NCI-H2081 treated with DMSO at 0.1 percent for 48 hours (cell line): Measurements from ENCODE around the gene MAST4.

Source experiments
- DNase-seq: peaks from one replicate; lab custom pipeline; 2025; lab: John Stamatoyannopoulos, UW

Gene MAST4

DNA sequence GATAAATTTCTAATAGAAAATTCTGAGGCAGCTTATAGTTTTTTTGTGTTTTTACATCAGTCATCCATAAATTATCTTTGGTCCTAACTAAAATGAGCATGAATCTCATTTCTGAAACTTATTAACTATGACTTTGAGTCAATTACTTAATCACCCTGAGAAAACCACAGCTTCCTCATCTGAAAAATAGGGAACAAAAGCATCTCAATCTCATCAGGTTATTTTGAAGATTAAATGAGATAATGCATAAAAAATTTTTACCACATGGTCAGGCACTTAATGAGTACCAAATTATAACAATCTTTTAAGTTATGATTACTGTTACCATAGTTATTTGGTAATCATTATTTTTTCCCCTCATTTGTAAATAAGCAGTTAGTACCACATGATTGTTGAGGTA is 279.1 kb downstream of the MAST4 start:
- DNase-seq: no peak

GRCh38 chr5:66876266-66876807 is 280.1 kb downstream of the MAST4 start:
- DNase-seq: no peak

DNA sequence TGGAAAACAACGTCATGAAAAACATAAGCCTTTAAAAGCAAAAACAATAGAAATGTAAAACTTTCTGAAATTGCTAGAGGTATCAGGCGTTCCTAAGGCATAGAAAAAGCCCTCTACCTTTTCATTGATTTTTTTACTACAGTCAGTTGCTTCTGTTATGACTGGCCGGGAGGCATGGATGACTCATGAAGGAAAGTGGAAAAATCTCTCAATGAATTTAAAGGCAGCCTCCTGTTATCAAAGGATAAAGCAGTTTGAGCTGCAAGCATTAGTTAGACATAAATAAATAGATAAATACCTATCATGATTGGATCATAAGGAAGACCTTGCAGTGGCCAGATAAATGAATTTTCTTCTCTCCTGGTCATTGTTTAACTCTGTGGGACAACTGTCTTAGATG is 281.6 kb downstream of the MAST4 start:
- no peak for DNase-seq

GRCh38 chr5:66880401-66880800 is 284.2 kb downstream of the MAST4 start:
- no peak for DNase-seq

DNA sequence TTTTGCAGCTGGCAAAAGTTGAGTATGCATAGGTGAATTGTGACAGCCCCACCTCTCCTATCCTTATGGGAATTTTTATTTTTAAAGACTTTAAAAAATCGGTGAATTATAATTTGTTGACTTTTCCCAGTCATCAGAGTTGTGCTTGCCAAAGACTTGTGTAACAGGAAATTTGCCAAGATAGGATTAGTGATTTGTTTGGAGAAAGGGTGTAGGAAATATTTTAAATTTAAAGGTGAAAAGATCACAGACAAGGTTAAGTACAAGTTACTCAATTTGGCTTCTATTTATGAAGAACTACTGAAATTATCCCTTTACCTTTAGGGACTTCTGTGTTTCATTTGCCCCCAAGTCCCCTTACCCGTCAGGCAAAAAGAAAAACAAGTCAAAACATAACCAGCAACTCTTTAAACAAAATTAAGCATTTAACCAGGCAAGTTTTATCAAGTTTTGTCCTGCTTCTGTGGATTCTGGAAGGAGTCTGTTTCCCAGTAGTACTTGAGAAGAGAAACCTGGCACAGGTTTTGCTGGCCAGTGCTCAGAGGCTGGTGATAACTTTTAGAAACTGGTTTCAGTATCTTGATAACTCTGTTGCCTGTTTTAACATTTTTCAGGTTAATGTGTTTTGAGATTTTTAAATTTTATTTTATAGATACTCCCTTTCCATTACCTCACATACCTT is 285.4 kb downstream of the MAST4 start:
- DNase-seq: no peak

DNA sequence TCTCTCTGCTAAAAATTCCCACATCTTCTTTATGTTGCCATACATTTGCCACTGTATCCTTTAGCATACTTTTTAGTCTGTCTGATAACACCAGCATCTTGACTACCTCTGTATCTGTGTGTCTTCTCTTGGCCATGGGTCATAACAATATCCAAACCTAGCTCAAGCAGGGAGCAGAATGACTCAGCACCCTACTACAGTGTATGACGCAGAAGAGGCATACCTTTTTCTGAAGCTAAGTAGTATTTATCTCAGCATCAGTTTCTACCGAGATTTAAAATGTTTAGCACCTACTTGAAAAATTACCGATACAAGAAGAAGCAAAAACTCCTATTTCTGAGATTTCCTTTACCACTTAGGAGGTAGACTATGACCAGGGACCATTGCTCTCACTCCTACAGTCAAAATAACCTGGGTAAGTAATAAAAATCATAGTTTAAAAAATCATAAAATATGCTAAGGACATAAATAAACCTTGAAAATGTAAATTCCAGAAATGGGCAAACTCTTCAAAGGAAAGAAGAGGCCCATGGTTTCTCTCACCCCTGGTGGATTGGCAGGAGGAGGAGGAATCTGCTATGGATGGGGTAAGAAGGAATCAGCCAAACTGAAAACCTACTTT is 286.5 kb downstream of the MAST4 start:
- DNase-seq: no peak

DNA sequence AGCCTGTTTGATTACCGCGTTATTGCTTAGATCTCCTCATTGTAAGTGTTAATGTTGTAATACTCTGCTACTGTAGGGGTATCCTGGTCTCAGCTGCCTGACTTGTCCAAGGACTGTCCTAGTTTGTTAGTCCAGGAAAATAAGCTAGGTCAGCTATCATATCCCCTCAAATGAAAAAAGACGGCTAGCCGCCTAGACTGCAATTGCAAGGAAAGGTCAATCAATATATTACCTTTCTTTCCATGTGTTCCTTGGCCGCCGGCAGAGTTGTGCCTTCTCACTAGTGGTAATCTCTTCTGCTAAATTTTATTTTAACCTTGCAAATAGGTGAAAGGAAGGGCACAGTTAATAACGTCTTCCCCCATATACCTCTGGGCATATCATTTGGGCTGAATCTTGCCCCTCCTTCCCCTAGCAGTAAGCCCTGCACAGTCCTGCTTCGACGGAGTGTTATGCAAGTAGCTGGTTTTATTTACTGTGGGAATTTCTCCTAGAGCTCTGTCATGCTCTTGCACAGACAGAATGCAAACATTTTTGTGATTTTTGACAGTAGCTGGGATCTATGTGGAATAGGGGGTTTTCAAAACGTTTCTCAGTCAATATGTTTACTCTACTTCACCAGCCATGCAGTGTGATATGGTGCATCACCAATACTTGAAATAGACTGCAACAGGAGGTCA is 288.5 kb downstream of the MAST4 start:
- no peak for DNase-seq

DNA sequence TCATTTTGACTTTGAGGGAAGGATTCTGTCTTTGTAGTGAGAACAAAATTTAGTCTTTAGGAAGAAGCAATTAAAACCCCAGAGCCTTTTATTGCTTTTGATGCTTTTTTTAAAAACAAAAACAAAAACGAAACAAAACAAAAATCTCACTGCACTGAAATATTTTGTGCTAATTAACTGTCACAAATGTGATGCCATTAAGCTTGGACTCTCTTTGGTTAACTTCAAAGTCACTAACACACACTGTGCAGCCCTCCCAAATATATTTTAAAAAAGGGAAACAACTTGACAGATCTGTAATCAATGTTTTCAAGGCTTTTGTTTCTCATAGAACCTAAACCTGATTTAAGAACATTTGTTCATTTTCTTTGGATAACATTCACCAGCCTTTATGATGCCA is 290.7 kb downstream of the MAST4 start:
- no peak for DNase-seq

DNA sequence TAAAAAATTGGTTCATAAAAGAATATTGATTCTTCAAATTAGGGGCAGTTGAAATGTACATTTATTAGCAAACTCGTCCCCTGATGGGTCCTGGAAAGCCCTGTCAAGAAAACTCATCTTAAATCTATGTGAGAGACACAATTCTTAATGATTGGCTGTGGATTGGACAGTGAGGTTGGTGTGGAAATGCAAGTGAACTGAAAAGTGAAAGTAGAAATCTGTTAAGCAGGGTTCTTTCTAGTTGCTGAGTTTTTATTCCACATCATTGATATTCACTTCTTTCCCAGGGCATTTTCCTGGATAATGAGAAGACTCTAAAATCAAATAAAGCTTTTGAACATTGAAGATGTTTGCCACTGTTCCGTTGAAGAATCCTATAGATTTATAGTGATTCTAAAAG is 292.4 kb downstream of the MAST4 start:
- DNase-seq: no peak

DNA sequence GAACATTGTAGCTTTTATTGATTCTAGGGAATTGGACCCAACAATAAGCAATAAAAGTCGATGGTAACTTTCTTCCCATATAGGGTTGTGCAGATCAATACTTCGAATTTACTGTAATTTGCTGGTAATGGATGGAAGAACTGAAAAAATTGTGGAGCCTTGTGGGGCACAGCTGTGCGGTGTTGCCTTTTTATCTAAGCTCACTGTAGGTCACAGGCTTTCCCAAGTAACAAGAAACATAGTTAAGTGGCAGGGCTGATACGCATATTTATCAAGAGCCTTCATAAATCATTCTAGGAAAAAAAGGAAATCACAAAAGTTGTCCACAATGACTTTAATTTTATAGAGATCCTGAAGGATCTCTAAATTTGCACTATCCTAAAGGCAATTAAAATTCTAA is 292.9 kb downstream of the MAST4 start:
- no peak for DNase-seq

DNA sequence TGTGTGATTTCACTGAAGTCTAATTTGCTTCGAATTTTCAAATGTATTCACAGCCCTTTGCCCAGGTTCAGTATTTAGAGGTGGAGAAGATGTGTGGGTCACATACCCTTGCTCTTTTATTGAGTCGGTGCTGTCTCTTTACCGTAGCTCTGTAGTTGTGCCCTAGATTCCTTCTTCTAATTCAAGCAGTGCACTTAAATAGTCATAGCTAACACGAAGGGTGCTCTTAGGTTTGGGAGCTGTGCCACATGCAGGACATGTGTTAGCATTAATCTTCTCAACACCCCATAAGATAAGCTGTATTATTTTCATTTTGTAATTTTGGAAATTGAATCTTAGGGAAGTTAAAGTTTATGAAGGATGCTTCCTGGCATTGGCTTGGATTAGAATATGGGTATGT is 293.3 kb downstream of the MAST4 start:
- DNase-seq: no peak

DNA sequence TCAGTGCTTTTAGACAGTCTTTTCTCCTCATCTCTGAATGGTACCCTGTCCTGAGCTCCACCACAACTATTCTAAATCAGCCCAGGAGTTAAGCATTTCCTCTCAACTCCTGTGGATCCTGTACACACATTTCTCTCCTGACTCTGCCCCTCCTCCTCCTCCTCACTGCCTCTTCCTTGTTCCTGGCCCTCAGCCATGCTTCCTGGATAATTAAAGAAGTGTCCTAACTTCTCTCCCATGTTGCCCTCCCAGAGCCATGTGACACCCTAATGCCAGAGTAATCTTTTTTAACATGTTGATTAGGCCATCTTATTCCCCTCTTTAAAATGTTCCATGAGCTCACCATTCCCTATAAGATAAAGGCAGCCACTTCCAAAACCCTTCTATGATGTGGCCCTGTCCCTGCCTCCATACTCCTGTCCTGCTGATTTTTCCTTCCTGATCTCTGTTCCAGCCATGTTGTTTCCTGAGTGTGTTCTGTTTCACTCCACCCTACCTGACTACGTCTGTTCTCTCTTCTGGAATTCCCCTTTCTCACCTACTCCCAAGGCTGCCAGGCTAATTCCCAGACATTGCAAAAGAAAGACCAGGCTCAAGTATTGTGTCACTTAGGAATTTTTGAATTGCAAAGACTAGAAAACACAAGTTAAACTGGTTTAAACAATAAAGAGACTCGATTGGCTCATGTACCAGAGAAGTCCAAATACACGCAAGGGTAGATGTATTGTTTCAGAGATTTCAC is 295.2 kb downstream of the MAST4 start:
- DNase-seq: no peak

DNA sequence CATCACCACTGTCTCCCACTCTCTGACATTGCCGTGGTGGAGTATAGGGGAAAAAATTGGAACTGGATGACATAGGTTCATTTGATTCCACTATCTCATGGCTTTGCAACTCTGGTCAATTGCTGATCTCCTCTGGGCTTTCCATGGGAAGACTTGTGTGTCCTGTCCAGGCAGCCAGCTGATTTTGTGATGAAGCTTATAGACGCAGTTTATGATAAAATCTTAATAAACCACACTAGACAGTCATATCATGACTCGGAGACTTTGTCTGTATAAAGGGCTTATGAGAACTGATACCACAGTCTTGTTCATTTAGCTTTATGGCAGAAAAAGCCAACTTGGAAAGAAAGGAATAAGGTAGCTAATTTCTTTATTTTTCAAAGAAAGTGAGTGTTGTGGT is 296.5 kb downstream of the MAST4 start:
- DNase-seq: no peak

DNA sequence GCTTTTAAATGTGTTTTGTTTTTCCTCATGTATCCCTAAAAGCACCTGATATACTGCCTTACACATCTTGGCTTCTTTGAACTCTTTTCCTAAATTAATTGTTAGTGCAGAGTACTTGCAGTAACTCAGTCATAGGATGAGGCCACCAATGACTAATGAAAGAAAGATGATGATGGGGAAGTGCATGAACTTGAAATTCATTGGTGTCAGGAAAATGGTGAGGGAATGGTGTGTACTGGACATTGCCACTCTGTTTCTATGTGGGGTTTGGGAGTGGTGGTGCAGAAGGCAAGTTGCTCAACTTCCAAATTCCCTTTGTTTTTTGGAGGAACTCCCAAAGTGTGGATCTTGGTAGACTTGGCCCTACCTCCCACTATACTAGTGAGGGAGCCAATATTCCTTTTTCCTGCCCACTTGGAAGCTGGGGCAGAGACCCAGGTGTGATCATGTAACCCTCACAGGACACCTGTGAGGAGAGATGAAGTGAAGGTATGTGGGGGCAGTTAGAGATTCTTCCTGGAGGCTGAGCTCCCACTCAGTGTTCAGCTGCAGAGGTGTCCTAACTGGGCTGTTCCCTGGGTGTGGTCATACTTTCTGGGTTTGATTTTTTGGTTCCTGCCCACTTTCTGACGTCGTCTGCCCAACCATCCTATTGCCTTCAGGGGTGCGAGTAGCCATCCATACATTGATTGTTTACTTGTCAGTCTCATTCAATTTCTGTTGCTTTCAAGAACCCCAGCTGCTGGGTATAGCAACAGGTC is 298.5 kb downstream of the MAST4 start:
- DNase-seq: no peak

DNA sequence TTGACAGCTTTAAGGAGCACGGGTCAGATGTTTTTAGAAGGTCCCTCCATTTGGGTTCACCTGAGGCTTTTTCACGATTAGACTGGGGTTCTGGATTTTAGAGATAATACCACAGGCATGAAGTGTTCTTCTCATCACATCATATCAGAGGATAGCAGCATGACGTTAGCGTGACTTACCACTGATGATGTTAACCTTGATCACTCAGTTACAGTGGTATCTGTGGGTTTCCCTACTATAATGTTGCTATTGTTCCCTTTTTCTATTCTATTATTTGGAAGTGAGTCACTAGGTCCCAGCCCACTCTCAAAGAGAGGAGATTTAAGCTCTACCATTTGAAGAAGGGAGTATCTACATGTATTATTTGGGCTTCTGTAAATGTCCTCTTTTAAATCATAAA is 300.0 kb downstream of the MAST4 start:
- no peak for DNase-seq

DNA sequence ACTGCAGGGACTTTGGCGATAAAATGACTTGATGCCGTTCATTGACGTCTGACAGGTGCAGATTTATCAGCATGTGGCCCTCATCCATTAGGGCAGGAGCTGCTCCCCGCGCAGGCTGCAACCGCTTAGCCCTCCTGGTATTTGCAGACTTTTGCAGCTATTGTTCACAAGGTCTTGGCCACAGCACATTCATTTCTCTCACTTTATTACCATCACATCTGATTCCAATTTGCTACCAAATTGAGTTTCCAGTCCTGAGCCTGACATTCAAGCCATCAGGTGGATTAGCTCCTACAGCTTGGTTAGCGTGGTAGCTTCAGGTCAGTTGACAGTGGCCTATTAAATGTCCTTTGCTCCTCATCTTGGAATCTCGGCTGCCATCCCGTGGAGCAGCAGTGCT is 301.2 kb downstream of the MAST4 start:
- no peak for DNase-seq

GRCh38 chr5:66898241-66898995 is 302.2 kb downstream of the MAST4 start:
- DNase-seq: no peak

GRCh38 chr5:66903218-66903617 is 307.0 kb downstream of the MAST4 start:
- no peak for DNase-seq

- no peak for DNase-seq
Measured at GRCh38 chr5:66903709-66904108, 307.5 kb downstream of the MAST4 start.

- DNase-seq: no peak
Measured at GRCh38 chr5:66904189-66904588, 308.0 kb downstream of the MAST4 start.

DNA sequence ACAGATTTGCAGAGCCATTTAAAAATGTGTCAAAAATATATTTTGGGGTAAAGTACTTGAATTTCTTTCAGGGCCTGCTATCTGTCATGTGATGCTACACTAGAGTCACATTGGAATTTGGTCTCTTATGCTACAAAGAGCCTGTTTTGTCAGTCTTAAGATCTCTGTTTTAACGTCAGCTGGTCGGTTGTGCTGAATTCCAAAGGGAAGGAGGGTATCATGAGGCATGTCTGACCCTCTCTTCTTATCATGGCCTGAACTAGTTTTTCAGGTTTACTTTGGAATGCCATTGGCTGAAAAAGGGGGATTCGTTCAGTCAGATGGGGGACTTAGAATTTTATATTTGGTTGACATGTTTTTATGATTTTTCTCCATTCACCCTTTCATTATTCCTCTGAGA is 309.8 kb downstream of the MAST4 start:
- no peak for DNase-seq
